Ovary (tissue), 3 donors: ENCODE data around the gene CHN2.

Experiments used
- EP300 ChIP-seq: sonication (generic); formaldehyde crosslinking; IDR thresholded peaks from one replicate; pipeline ENCODE4 v1.6.1; 2017; ENCODE audit warnings: antibody characterized with exemption
- POLR2A ChIP-seq: fragments of 450-650 bp; IDR thresholded peaks from one replicate; pipeline ENCODE4 v1.6.1; 2017; ENCODE audit warnings: antibody characterized with exemption, mild to moderate bottlenecking, moderate library complexity
- TF ChIP-seq, protein P1 (sequence below), 3 donors: fragments of 450-650 bp in 2 of 3; fragments of 200-600 bp in 1 of 3; IDR thresholded peaks; one replicate each; pipeline versions ENCODE4 v1.5.1 to v1.8.0; 2016 to 2022; ENCODE audit warnings: antibody characterized with exemption in 3 of 3, mild to moderate bottlenecking in 1 of 3
- donor health status: DM: no; HTN: no; CAD: no.

- TF ChIP-seq, protein P1, sequence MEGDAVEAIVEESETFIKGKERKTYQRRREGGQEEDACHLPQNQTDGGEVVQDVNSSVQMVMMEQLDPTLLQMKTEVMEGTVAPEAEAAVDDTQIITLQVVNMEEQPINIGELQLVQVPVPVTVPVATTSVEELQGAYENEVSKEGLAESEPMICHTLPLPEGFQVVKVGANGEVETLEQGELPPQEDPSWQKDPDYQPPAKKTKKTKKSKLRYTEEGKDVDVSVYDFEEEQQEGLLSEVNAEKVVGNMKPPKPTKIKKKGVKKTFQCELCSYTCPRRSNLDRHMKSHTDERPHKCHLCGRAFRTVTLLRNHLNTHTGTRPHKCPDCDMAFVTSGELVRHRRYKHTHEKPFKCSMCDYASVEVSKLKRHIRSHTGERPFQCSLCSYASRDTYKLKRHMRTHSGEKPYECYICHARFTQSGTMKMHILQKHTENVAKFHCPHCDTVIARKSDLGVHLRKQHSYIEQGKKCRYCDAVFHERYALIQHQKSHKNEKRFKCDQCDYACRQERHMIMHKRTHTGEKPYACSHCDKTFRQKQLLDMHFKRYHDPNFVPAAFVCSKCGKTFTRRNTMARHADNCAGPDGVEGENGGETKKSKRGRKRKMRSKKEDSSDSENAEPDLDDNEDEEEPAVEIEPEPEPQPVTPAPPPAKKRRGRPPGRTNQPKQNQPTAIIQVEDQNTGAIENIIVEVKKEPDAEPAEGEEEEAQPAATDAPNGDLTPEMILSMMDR (IDR thresholded peaks at IDR 0.05), result no peak
- TF ChIP-seq POLR2A, result no peak
- TF ChIP-seq EP300, result no peak
Measured at GRCh38 chr7:29391262-29391661, 196.7 kb downstream of the CHN2 start.
